IMR-90 (cell line): Measurements from ENCODE around the gene SUV39H1. TPM values are rescaled to one million over a fixed set of nuclear protein-coding genes. Genes with fewer than 3 reads are reported as not detected.

Experiments used
- ATAC-seq: fragments of 200-7000 bp; cut with Tn5 transposase; 2 replicates; pipeline ENCODE4 v1.9.1; 2020; ENCODE audit warnings: low read depth, mild to moderate bottlenecking, moderate library complexity
- BruUV-seq: library from RNA; stranded (reverse); fragments of 400-500 nt; replicated peaks from 2 replicates; lab custom pipeline; 2021; lab: Mats Ljungman, UMichigan
- CTCF ChIA-PET: fragments of 300-600 bp; formaldehyde crosslinking; extraction: SDS; loops from one replicate; lab custom pipeline; 2021; ENCODE audit warnings: antibody characterized with exemption; lab: Yijun Ruan, JAX
- POLR2A ChIA-PET: fragments of 300-600 bp; sonication (Branson Sonifier 250); formaldehyde crosslinking; loops from one replicate; lab custom pipeline; 2022; ENCODE audit warnings: antibody characterized with exemption; ENCODE audit not compliant: unreplicated experiment; lab: Charles Lee
- DNase-seq: peaks from one replicate; pipeline ENCODE4 v3.0.0; 2013
- H2AFZ ChIP-seq: replicated peaks from 2 replicates; pipeline ENCODE3; 2013; ENCODE audit warnings: low read length, mild to moderate bottlenecking; ENCODE audit not compliant: poor library complexity
- H2AK5ac ChIP-seq: 2 replicates; pipeline ENCODE4 v1.6.1; 2013; ENCODE audit warnings: low read depth, low read length, inconsistent platforms
- H2AK9ac ChIP-seq: replicated peaks from 2 replicates; pipeline ENCODE3; 2013; ENCODE audit warnings: mild to moderate bottlenecking, low read depth, low read length, moderate library complexity; ENCODE audit not compliant: poor library complexity
- H2BK120ac ChIP-seq: 2 replicates; pipeline ENCODE4 v1.6.1; 2013; ENCODE audit warnings: low read depth, low read length, inconsistent platforms
- H2BK15ac ChIP-seq: 3 replicates; pipeline ENCODE4 v1.6.1; 2013; ENCODE audit warnings: low read depth, low read length, inconsistent platforms
- H2BK20ac ChIP-seq: 2 replicates; pipeline ENCODE4 v1.6.1; 2013; ENCODE audit warnings: low read depth, mild to moderate bottlenecking, inconsistent platforms, low read length, moderate library complexity
- H2BK5ac ChIP-seq: 2 replicates; pipeline ENCODE4 v1.6.1; 2013; ENCODE audit warnings: mild to moderate bottlenecking, low read depth, low read length, inconsistent platforms; ENCODE audit not compliant: poor library complexity, severe bottlenecking
- H3K14ac ChIP-seq: replicated peaks from 2 replicates; pipeline ENCODE4 v1.6.1; 2013; ENCODE audit warnings: low read depth, low read length, inconsistent platforms
- H3K18ac ChIP-seq: 2 replicates; pipeline ENCODE4 v1.6.1; 2013; ENCODE audit warnings: low read depth, low read length, control low read depth
- H3K23ac ChIP-seq: 2 replicates; pipeline ENCODE4 v1.6.1; 2013; ENCODE audit warnings: low read depth, low read length, inconsistent platforms
- H3K27ac ChIP-seq: 2 replicates; pipeline ENCODE4 v1.5.1; 2013; ENCODE audit warnings: mild to moderate bottlenecking, control low read depth, low read length; ENCODE audit not compliant: insufficient read depth
- H3K27me3 ChIP-seq: 2 replicates; pipeline ENCODE4 v1.6.1; 2013; ENCODE audit warnings: low read length; ENCODE audit not compliant: control insufficient read depth, insufficient read depth
- H3K36me3 ChIP-seq: 2 replicates; pipeline ENCODE4 v1.6.1; 2013; ENCODE audit warnings: low read length, mixed read lengths; ENCODE audit not compliant: control insufficient read depth, insufficient read depth
- H3K4ac ChIP-seq: 2 replicates; pipeline ENCODE4 v1.6.1; 2013; ENCODE audit warnings: low read depth, low read length, inconsistent platforms
- H3K4me1 ChIP-seq: 2 replicates; pipeline ENCODE4 v1.6.1; 2013; ENCODE audit warnings: low read length, mixed read lengths; ENCODE audit not compliant: control insufficient read depth, insufficient read depth
- H3K4me2 ChIP-seq: 2 replicates; pipeline ENCODE4 v1.6.1; 2013; ENCODE audit warnings: low read depth, mild to moderate bottlenecking, control low read depth, low read length, moderate library complexity
- H3K4me3 ChIP-seq: 2 replicates; pipeline ENCODE4 v1.5.1; 2013; ENCODE audit warnings: low read depth, mild to moderate bottlenecking, control low read depth, low read length, moderate library complexity; ENCODE audit not compliant: insufficient read depth
- H3K56ac ChIP-seq: 2 replicates; pipeline ENCODE4 v1.6.1; 2013; ENCODE audit warnings: low read length, inconsistent platforms; ENCODE audit not compliant: insufficient read depth; ENCODE audit errors: extremely low read depth
- H3K79me1 ChIP-seq, 2 experiments: 2 replicates each; pipeline ENCODE4 v1.6.1; 2013; ENCODE audit warnings: low read length in 2 of 2, inconsistent platforms in 1 of 2, low read depth in 1 of 2
- H3K9ac ChIP-seq: 2 replicates; pipeline ENCODE4 v1.6.1; 2013; ENCODE audit warnings: low read depth, low read length, control low read depth
- H3K9me1 ChIP-seq: 2 replicates; pipeline ENCODE4 v1.6.1; 2013; ENCODE audit warnings: low read length, inconsistent platforms; ENCODE audit not compliant: insufficient read depth
- H3K9me3 ChIP-seq: 2 replicates; pipeline ENCODE4 v1.6.1; 2013; ENCODE audit warnings: low read length; ENCODE audit not compliant: control insufficient read depth, insufficient read depth
- H4K20me1 ChIP-seq: 2 replicates; pipeline ENCODE4 v1.6.1; 2013; ENCODE audit warnings: low read length, inconsistent platforms; ENCODE audit not compliant: insufficient read depth
- H4K5ac ChIP-seq: 2 replicates; pipeline ENCODE4 v1.6.1; 2013; ENCODE audit warnings: mild to moderate bottlenecking, low read depth, low read length, control low read depth
- H4K8ac ChIP-seq, 2 experiments: 2 replicates each; pipeline ENCODE4 v1.6.1; 2013; ENCODE audit warnings: low read depth in 2 of 2, low read length in 2 of 2, control low read depth in 1 of 2, inconsistent platforms in 1 of 2
- H4K91ac ChIP-seq: 2 replicates; pipeline ENCODE4 v1.6.1; 2013; ENCODE audit warnings: low read depth, low read length, inconsistent platforms; ENCODE audit not compliant: insufficient read depth
- MXI1 ChIP-seq: IDR thresholded peaks from 2 replicates; pipeline ENCODE4 v1.6.1; 2012; ENCODE audit warnings: low read depth, mild to moderate bottlenecking, low read length, moderate library complexity, borderline replicate concordance
- NFE2L2 ChIP-seq: fragments of 150-350 bp; IDR thresholded peaks from 2 replicates; pipeline ENCODE4 v1.6.1; 2016; ENCODE audit warnings: low read depth, mild to moderate bottlenecking, low read length
- RAD21 ChIP-seq: IDR thresholded peaks from 2 replicates; pipeline ENCODE4 v1.6.1; 2012; ENCODE audit warnings: low read length, improper control_type of control experiment
- RFX5 ChIP-seq: IDR thresholded peaks from 2 replicates; pipeline ENCODE4 v1.8.0; 2012; ENCODE audit warnings: low read depth, mild to moderate bottlenecking, low read length, moderate library complexity
- WGBS, 2 experiments: methylation state at CpG; one replicate each; pipeline versions ENCODE4 v1.1.5 to v1.1.7; 2013; ENCODE audit warnings: missing lambda C conversion rate in 2 of 2; ENCODE audit not compliant: insufficient read length in 1 of 2; ENCODE audit errors: extremely low coverage in 2 of 2; 5-methylcytosine and 5-hydroxymethylcytosine counted together
- dilution Hi-C: fragments of 300-500 bp; cut with HindIII; formaldehyde crosslinking; loops from one replicate; pipeline ENCODE4 v1.14.3; 2018; ENCODE audit warnings: low sequenced_read_pairs; ENCODE audit not compliant: unreplicated experiment
- in situ Hi-C: fragments of 300-500 bp; cut with MboI; formaldehyde crosslinking; loops from 3 replicates; pipeline ENCODE4 v1.14.3; 2019; ENCODE audit warnings: low sequenced_read_pairs, inconsistent platforms, mixed read lengths
- intact Hi-C: fragments of 100-400 bp; cut with micrococcal nuclease; formaldehyde crosslinking; loops from 2 replicates; pipeline ENCODE4 v1.10.0; 2022
- microRNA-seq, 2 experiments: library from miRNA; stranded (forward) in 1 of 2; unstranded in 1 of 2; fragments of 10-50 nt in 1 of 2; fragments of <30 nt in 1 of 2; gene quantifications in 1 of 2; microRNA quantifications in 1 of 2; one replicate each; pipeline versions ENCODE3 to v1.1.0; 2013 to 2020; ENCODE audit not compliant: insufficient read depth in 1 of 2, insufficient read length in 1 of 2, unreplicated experiment in 1 of 2
- polyA plus RNA-seq, 3 experiments: library from polyadenylated mRNA; depleted of rRNA; stranded (reverse); fragments of >200 nt; gene quantifications; 2 replicates each; pipeline ENCODE4 v1.2.3, GENCODE V29; 2012; ENCODE audit warnings: low replicate concordance in 1 of 3
- small RNA-seq, 5 experiments: library from RNA; depleted of rRNA; stranded (forward); fragments of <200 nt; gene quantifications; one replicate each; pipeline ENCODE3, GENCODE V24; 2012
- total RNA-seq: library from RNA; depleted of rRNA; stranded (reverse); fragments of >200 nt; gene quantifications from 2 replicates; pipeline ENCODE4 v1.2.3, GENCODE V29; 2012; rRNA removed
- TF ChIP-seq, protein P1 (sequence below): conservative IDR thresholded peaks from 2 replicates; pipeline ENCODE4 v1.5.1; 2012; ENCODE audit warnings: mild to moderate bottlenecking, low read depth, low read length, improper control_type of control experiment

The SUV39H1 gene
- total and polyA plus RNA-seq, 2 of the 4 experiments (the other 2 are of a cell fraction): 6.6 to 8.6 TPM

- dilution Hi-C loops: no loop called here
- no peak overlapping the region for H3K18ac ChIP-seq
- no peaks in the 10 kb centered on the region for H3K4me1 ChIP-seq
- POLR2A ChIA-PET: no interaction called here
- no peak overlapping the region for H3K4me2 ChIP-seq
- no peak overlapping the region for H2AFZ ChIP-seq
- no peaks in the 10 kb centered on the region for H3K9me1 ChIP-seq
- H2BK120ac ChIP-seq: no peak overlapping the region
- H2BK15ac ChIP-seq: no peak overlapping the region
- TF ChIP-seq RFX5: no peak
- no peak for TF ChIP-seq RAD21
- no peak for TF ChIP-seq NFE2L2
- TF ChIP-seq MXI1: no peak
- TF ChIP-seq, protein P1, sequence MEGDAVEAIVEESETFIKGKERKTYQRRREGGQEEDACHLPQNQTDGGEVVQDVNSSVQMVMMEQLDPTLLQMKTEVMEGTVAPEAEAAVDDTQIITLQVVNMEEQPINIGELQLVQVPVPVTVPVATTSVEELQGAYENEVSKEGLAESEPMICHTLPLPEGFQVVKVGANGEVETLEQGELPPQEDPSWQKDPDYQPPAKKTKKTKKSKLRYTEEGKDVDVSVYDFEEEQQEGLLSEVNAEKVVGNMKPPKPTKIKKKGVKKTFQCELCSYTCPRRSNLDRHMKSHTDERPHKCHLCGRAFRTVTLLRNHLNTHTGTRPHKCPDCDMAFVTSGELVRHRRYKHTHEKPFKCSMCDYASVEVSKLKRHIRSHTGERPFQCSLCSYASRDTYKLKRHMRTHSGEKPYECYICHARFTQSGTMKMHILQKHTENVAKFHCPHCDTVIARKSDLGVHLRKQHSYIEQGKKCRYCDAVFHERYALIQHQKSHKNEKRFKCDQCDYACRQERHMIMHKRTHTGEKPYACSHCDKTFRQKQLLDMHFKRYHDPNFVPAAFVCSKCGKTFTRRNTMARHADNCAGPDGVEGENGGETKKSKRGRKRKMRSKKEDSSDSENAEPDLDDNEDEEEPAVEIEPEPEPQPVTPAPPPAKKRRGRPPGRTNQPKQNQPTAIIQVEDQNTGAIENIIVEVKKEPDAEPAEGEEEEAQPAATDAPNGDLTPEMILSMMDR: no peak
- H3K36me3 ChIP-seq: no peaks in the 10 kb centered on the region
- in situ Hi-C loops: no loop called here
- H4K8ac ChIP-seq: no peak overlapping the region
- intact Hi-C loops: no loop called here
- no peak for DNase-seq
- H3K4me3 ChIP-seq: no peak overlapping the region
- no peak overlapping the region for H3K4ac ChIP-seq
- H2AK5ac ChIP-seq: no peak overlapping the region
- H3K56ac ChIP-seq: no peak overlapping the region
- H2AK9ac ChIP-seq: no peak overlapping the region
- no peak overlapping the region for H3K9ac ChIP-seq
- H3K79me1 ChIP-seq: no peaks in the 10 kb centered on the region
- peaks cover 12% of the 10 kb centered on the region; the same call in 1 of the 2 replicates for H3K27me3 ChIP-seq
- no peaks in the 10 kb centered on the region for H4K20me1 ChIP-seq
- H3K23ac ChIP-seq: no peak overlapping the region
- no peak overlapping the region for H3K14ac ChIP-seq
- H2BK20ac ChIP-seq: no peak overlapping the region
- ATAC-seq: no peak
- H2BK5ac ChIP-seq: no peak overlapping the region
- WGBS, 2 experiments: 53% methylated on average over 4 of the region's 8 CpGs; no CpG with 5 or more reads in 1 of the 2 experiments
- no TSS peak for BruUV-seq
- no peak overlapping the region for H4K91ac ChIP-seq
- no peak overlapping the region for H4K5ac ChIP-seq
- H3K27ac ChIP-seq: no peak overlapping the region
- CTCF ChIA-PET: no interaction called here
- no peaks in the 10 kb centered on the region for H3K9me3 ChIP-seq
Measured at GRCh38 chrX:48754238-48754637, 57.7 kb downstream of the SUV39H1 start.

Small RNA genes within 50 kb of the gene (microRNA-seq; reads per million reads assigned to microRNA genes)
- gene RNU6-1056P (ENCODE audit: insufficient read depth, insufficient read length): not detected

Small RNA genes within 50 kb of the gene (small RNA-seq; reads per million reads assigned to genes)
- 0 reads per million in 5 experiments for gene RNU6-1056P

Other genes starting within 250 kb of the SUV39H1 start
- gene SLC38A5, start 226.5 kb upstream of the SUV39H1 start, total RNA-seq: 12.2 and 12.8 TPM in 2 replicates
- gene SLC38A5, start 226.5 kb upstream of the SUV39H1 start, polyA plus RNA-seq (2012; rRNA removed): 20.0 and 20.4 TPM in 2 replicates
- 54.2 and 59.9 TPM in 2 replicates for gene FTSJ1, start 220.5 kb upstream of the SUV39H1 start, total RNA-seq
- 50.8 and 60.0 TPM in 2 replicates for gene FTSJ1, start 220.5 kb upstream of the SUV39H1 start, polyA plus RNA-seq (2012; rRNA removed)
- gene PORCN, start 187.7 kb upstream of the SUV39H1 start, total RNA-seq: 3.3 and 4.1 TPM in 2 replicates
- 10.1 and 11.6 TPM in 2 replicates for gene PORCN, start 187.7 kb upstream of the SUV39H1 start, polyA plus RNA-seq (2012; rRNA removed)
- 66.7 and 78.9 TPM in 2 replicates for gene EBP, start 174.9 kb upstream of the SUV39H1 start, total RNA-seq
- gene EBP, start 174.9 kb upstream of the SUV39H1 start, polyA plus RNA-seq (2012; rRNA removed): 39.4 and 43.2 TPM in 2 replicates
- 8.3 and 11.3 TPM in 2 replicates for gene TBC1D25, start 157.0 kb upstream of the SUV39H1 start, total RNA-seq
- 15.9 and 18.2 TPM in 2 replicates for gene TBC1D25, start 157.0 kb upstream of the SUV39H1 start, polyA plus RNA-seq (2012; rRNA removed)
- gene RBM3, start 122.2 kb upstream of the SUV39H1 start, total RNA-seq: 341 and 386 TPM in 2 replicates
- 217 and 243 TPM in 2 replicates for gene RBM3, start 122.2 kb upstream of the SUV39H1 start, polyA plus RNA-seq (2012; rRNA removed)
- gene WDR13, start 99.2 kb upstream of the SUV39H1 start, total RNA-seq: 60.8 and 62.7 TPM in 2 replicates
- 151 and 153 TPM in 2 replicates for gene WDR13, start 99.2 kb upstream of the SUV39H1 start, polyA plus RNA-seq (2012; rRNA removed)
- not detected in 2 replicates for gene WAS, start 12.9 kb upstream of the SUV39H1 start, total RNA-seq
- 0.09 and 0.14 TPM in 2 replicates for gene WAS, start 12.9 kb upstream of the SUV39H1 start, polyA plus RNA-seq (2012; rRNA removed)
- not detected in 2 replicates for gene GLOD5, start 65.0 kb downstream of the SUV39H1 start, total RNA-seq
- gene GLOD5, start 65.0 kb downstream of the SUV39H1 start, polyA plus RNA-seq (2012; rRNA removed): not detected in 2 replicates
- not detected in 2 replicates for gene GATA1, start 89.9 kb downstream of the SUV39H1 start, total RNA-seq
- gene GATA1, start 89.9 kb downstream of the SUV39H1 start, polyA plus RNA-seq (2012; rRNA removed): not detected in 2 replicates
- 14.7 and 16.8 TPM in 2 replicates for gene HDAC6, start 105.3 kb downstream of the SUV39H1 start, total RNA-seq
- 26.3 and 27.7 TPM in 2 replicates for gene HDAC6, start 105.3 kb downstream of the SUV39H1 start, polyA plus RNA-seq (2012; rRNA removed)
- not detected in 2 replicates for gene ERAS, start 129.8 kb downstream of the SUV39H1 start, total RNA-seq
- not detected in 2 replicates for gene ERAS, start 129.8 kb downstream of the SUV39H1 start, polyA plus RNA-seq (2012; rRNA removed)
- not detected in 2 replicates for gene PCSK1N, start 138.9 kb downstream of the SUV39H1 start, total RNA-seq
- 0.12 and 0.24 TPM in 2 replicates for gene PCSK1N, start 138.9 kb downstream of the SUV39H1 start, polyA plus RNA-seq (2012; rRNA removed)
- gene TIMM17B, start 201.0 kb downstream of the SUV39H1 start, total RNA-seq: 25.6 and 28.7 TPM in 2 replicates
- 73.6 and 91.2 TPM in 2 replicates for gene TIMM17B, start 201.0 kb downstream of the SUV39H1 start, polyA plus RNA-seq (2012; rRNA removed)
- 120 and 124 TPM in 2 replicates for gene PQBP1, start 201.2 kb downstream of the SUV39H1 start, total RNA-seq
- 96.4 and 105 TPM in 2 replicates for gene PQBP1, start 201.2 kb downstream of the SUV39H1 start, polyA plus RNA-seq (2012; rRNA removed)
- 10.8 and 12.5 TPM in 2 replicates for gene SLC35A2, start 214.9 kb downstream of the SUV39H1 start, total RNA-seq
- gene SLC35A2, start 214.9 kb downstream of the SUV39H1 start, polyA plus RNA-seq (2012; rRNA removed): 48.3 and 53.0 TPM in 2 replicates
- 6.9 and 7.3 TPM in 2 replicates for gene PIM2, start 222.3 kb downstream of the SUV39H1 start, total RNA-seq
- gene PIM2, start 222.3 kb downstream of the SUV39H1 start, polyA plus RNA-seq (2012; rRNA removed): 8.1 and 9.4 TPM in 2 replicates